OCI-LY7 (cell line): Measurements from ENCODE around the gene MYO7A.

Experiments
- EZH2phosphoT487 ChIP-seq: fragments of 200-600 bp; sonication (generic); IDR thresholded peaks from 2 replicates; pipeline ENCODE4 v1.6.1; 2018; ENCODE audit warnings: low read depth, borderline replicate concordance, mild to moderate bottlenecking, mixed run types, antibody characterized with exemption, low read length, moderate library complexity, mixed read lengths
- TF ChIP-seq, protein P1 (sequence below): fragments of 200-600 bp; sonication (generic); conservative IDR thresholded peaks from 2 replicates; pipeline ENCODE4 v1.5.1; 2014; ENCODE audit warnings: mild to moderate bottlenecking, antibody characterized with exemption, low read length, moderate library complexity, mixed read lengths

- TF ChIP-seq, protein P1, sequence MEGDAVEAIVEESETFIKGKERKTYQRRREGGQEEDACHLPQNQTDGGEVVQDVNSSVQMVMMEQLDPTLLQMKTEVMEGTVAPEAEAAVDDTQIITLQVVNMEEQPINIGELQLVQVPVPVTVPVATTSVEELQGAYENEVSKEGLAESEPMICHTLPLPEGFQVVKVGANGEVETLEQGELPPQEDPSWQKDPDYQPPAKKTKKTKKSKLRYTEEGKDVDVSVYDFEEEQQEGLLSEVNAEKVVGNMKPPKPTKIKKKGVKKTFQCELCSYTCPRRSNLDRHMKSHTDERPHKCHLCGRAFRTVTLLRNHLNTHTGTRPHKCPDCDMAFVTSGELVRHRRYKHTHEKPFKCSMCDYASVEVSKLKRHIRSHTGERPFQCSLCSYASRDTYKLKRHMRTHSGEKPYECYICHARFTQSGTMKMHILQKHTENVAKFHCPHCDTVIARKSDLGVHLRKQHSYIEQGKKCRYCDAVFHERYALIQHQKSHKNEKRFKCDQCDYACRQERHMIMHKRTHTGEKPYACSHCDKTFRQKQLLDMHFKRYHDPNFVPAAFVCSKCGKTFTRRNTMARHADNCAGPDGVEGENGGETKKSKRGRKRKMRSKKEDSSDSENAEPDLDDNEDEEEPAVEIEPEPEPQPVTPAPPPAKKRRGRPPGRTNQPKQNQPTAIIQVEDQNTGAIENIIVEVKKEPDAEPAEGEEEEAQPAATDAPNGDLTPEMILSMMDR, result no peak
- TF ChIP-seq EZH2phosphoT487, result no peak
Measured at GRCh38 chr11:77119531-77119936, 8.5 kb upstream of the MYO7A start.
